Ovary (tissue), 9 donors: ENCODE data around the gene LTBP4. TPM values are rescaled to one million over a fixed set of nuclear protein-coding genes. Genes with fewer than 3 reads are reported as not detected.
"Not testable (repeated sequence)": the region's sequence is repeated elsewhere in the genome, so short reads cannot be mapped to it uniquely, and the experiment has no call there.

ENCODE experiments used
- DNase-seq, 5 donors: peaks; one replicate each; pipeline ENCODE4 v3.0.0-alpha.2; 2019 to 2020
- H3K27ac ChIP-seq, 2 donors: fragments of 200-600 bp; one replicate each; pipeline versions ENCODE4 v1.5.1 to v1.8.0; 2019 to 2022
- H3K27me3 ChIP-seq: fragments of 200-600 bp; one replicate; pipeline ENCODE4 v1.8.0; 2022
- H3K36me3 ChIP-seq: fragments of 200-600 bp; sonication (generic); one replicate; pipeline ENCODE4 v1.5.1; 2019
- H3K4me1 ChIP-seq: one replicate; pipeline ENCODE4 v1.8.1; 2013; ENCODE audit warnings: mild to moderate bottlenecking, moderate library complexity; ENCODE audit not compliant: insufficient read depth
- H3K4me3 ChIP-seq: fragments of 200-600 bp; sonication (generic); one replicate; pipeline ENCODE4 v1.5.1; 2017
- H3K9me3 ChIP-seq, 2 donors: fragments of 200-600 bp in 1 of 2; sonication (generic) in 1 of 2; one replicate each; pipeline versions ENCODE4 v1.5.1 to v1.8.1; 2013 to 2019; ENCODE audit warnings: mild to moderate bottlenecking in 1 of 2, moderate library complexity in 1 of 2
- EP300 ChIP-seq: sonication (generic); formaldehyde crosslinking; IDR thresholded peaks from one replicate; pipeline ENCODE4 v1.6.1; 2017; ENCODE audit warnings: antibody characterized with exemption
- POLR2A ChIP-seq: fragments of 450-650 bp; IDR thresholded peaks from one replicate; pipeline ENCODE4 v1.6.1; 2017; ENCODE audit warnings: antibody characterized with exemption, mild to moderate bottlenecking, moderate library complexity
- WGBS, 3 donors: extraction: QIAGEN DNeasy Blood & Tissue Kit in 1 of 3; methylation state at CpG; one replicate each; pipeline versions ENCODE4 v1.1.5 to v1.1.7; 2013 to 2017; 5-methylcytosine and 5-hydroxymethylcytosine counted together
- intact Hi-C, 4 donors: fragments of 100-400 bp; cut with DNase I; formaldehyde crosslinking; loops; one replicate each; pipeline versions ENCODE4 v1.11.0 to v1.15.1; 2022 to 2023
- polyA plus RNA-seq, 2 donors: library from polyadenylated mRNA; stranded (reverse); fragments of 200-250 nt in 1 of 2; fragments of 350-450 nt in 1 of 2; fragmentation: Illumina TruSeq in 1 of 2; extraction: RNeasy Lipid Tissue Mini Kit (QIAGEN cat#74804) in 1 of 2; gene quantifications; one replicate each; pipeline ENCODE4 v1.2.3, GENCODE V29; 2013 to 2014
- total RNA-seq, 7 donors: library from RNA; depleted of rRNA in 2 of 7; stranded (reverse); fragments of >200 nt in 2 of 7; fragmentation: NEBNext Ultra II Directional in 3 of 7; extraction: Animal tissue kit (Norgen Biotek cat#: 25700) in 3 of 7; gene quantifications; one replicate each; pipeline versions ENCODE4 v1.1.0 to v1.2.4, GENCODE V29; 2016 to 2023
- TF ChIP-seq, protein P1 (sequence below), 3 donors: fragments of 450-650 bp in 2 of 3; fragments of 200-600 bp in 1 of 3; IDR thresholded peaks; one replicate each; pipeline versions ENCODE4 v1.5.1 to v1.8.0; 2016 to 2022; ENCODE audit warnings: antibody characterized with exemption in 3 of 3, mild to moderate bottlenecking in 1 of 3
- donor health status: DM: no; HTN: no; CAD: no; lungs with moderate emphysema.
- donor health status: DM: no; HTN: no; CAD: no.
- donor health status: Bipolar disorder and iron deficiency.
- donor health status: DM: yes; HTN: yes; CAD: no.
- donor health status: DM: no; HTN: no; CAD: no.
- donor health status: DM: yes; HTN: yes; CAD: no.

LTBP4 gene
- total and polyA plus RNA-seq, 9 donors: 152 to 840 (median 524) TPM

DNA sequence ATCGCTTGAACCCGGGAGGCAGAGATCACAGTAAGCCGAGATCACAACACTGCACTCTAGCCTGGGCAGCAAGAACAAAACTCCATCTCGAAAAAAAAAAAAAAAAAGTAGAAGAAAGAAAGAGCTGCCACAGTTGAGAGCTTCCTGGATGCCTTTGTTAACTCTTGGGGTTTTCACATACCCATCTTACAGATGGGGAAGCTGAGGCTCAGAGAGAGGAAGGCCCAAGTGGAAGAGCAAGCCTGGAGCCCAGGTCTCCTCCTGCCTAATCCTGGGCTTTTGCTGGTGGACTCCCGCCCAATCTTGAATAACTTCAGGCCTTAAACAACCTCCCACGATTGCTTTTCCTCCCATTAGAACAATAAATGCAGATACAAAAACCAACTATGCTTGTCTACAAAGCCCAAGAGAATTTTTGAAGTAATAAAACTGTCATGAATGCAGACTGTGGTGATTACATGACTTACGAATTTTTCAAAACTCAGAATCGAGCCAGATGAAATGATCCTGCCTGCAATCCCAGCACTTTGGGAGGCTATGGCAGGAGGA lies 41.7 kb downstream of the LTBP4 start:
- H3K36me3 ChIP-seq: no peaks in the 10 kb centered on the region
- intact Hi-C loops: no loop called here
- TF ChIP-seq POLR2A: no peak
- TF ChIP-seq EP300: no peak
- TF ChIP-seq, protein P1, sequence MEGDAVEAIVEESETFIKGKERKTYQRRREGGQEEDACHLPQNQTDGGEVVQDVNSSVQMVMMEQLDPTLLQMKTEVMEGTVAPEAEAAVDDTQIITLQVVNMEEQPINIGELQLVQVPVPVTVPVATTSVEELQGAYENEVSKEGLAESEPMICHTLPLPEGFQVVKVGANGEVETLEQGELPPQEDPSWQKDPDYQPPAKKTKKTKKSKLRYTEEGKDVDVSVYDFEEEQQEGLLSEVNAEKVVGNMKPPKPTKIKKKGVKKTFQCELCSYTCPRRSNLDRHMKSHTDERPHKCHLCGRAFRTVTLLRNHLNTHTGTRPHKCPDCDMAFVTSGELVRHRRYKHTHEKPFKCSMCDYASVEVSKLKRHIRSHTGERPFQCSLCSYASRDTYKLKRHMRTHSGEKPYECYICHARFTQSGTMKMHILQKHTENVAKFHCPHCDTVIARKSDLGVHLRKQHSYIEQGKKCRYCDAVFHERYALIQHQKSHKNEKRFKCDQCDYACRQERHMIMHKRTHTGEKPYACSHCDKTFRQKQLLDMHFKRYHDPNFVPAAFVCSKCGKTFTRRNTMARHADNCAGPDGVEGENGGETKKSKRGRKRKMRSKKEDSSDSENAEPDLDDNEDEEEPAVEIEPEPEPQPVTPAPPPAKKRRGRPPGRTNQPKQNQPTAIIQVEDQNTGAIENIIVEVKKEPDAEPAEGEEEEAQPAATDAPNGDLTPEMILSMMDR (IDR thresholded peaks at IDR 0.05): no peak
- H3K4me3 ChIP-seq: no peak overlapping the region
- no peaks in the 10 kb centered on the region for H3K9me3 ChIP-seq
- no peak overlapping the region for H3K27ac ChIP-seq
- 49 to 52% (median 51%) methylated on average over 8 of the region's 8 CpGs for WGBS, 3 donors
- H3K4me1 ChIP-seq: peaks cover 8% of the 10 kb centered on the region
- no peaks in the 10 kb centered on the region for H3K27me3 ChIP-seq
- no peak for DNase-seq

DNA sequence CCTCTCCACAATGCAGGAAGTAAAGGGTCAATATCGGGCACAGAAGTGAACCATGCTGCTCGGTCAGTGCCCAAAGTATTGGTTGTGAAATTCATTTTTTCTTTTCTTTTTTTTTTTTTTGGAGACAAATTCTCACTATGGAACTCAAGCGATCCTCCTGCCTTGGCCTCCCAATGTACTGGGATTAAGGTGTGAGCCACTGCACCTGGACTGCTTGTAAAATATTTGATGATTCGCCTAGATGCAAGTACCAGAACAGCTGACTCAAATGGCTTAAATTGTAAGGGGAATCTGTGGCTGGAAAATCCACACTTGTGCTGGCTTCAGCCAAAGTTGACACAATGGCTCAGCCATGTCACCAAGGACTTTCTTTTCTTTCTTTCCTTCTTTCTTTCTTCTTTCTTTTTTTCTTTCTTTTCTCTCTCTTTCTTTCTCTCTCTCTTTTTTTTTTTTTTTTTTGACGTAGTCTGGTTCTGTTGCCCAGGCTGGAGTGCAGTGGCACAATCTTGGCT lies 45.6 kb downstream of the LTBP4 start:
- peaks cover 4% of the 10 kb centered on the region for H3K4me1 ChIP-seq
- TF ChIP-seq POLR2A (no peak), EP300 (no peak)
- TF ChIP-seq, protein P1 (IDR thresholded peaks at IDR 0.05): no peak

DNA sequence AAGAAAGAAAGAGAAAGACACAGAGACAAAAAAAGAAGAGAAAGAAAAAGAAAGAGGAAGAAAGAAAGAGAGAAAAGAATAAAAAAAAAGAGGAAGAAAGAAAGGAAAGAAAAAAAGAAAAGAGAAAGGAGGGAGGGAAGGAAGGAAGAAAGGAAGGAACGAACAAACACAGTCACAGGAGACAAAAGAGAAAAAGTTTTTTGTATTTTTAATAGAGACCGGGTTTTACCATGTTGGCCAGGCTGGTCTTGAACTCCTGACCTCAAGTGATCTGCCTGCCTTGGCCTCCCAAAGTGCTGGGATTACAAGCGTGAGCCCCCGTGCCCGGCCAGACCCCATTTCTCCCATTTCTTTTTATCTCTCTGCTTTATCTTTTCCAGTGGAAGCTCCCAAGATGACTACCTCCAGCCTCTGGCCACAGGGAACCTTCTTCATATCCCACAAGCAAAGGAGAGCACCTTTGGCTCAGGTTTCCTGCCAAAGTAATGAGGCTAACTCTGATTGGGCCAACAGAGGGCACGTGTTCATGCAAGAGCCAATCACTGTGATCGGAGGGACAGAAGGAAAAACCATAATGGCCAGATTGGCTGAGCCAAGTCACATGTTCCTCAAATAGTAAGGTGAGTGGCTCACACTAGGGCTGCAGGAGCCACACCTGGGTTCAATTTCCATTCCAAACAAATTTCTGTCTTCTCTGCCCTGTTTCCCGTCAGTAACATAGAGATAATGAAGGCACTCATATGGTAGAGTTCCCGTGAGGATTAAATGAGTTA lies 48.9 kb downstream of the LTBP4 start:
- 86 to 91% (median 91%) methylated on average over 9 of the region's 9 CpGs for WGBS, 3 donors

More for the DNA sequence above, 45.6 kb downstream of the LTBP4 start:
- H3K36me3 ChIP-seq: no peaks in the 10 kb centered on the region
- peak in 1 of 5 donors; percentile 16 for DNase-seq
- H3K4me3 ChIP-seq: no peak overlapping the region
- no peaks in the 10 kb centered on the region for H3K27me3 ChIP-seq
- no peaks in the 10 kb centered on the region for H3K9me3 ChIP-seq
- intact Hi-C loops: no loop called here
- no peak overlapping the region for H3K27ac ChIP-seq
- 71 to 79% (median 73%) methylated on average over 5 of the region's 5 CpGs for WGBS, 3 donors

DNA sequence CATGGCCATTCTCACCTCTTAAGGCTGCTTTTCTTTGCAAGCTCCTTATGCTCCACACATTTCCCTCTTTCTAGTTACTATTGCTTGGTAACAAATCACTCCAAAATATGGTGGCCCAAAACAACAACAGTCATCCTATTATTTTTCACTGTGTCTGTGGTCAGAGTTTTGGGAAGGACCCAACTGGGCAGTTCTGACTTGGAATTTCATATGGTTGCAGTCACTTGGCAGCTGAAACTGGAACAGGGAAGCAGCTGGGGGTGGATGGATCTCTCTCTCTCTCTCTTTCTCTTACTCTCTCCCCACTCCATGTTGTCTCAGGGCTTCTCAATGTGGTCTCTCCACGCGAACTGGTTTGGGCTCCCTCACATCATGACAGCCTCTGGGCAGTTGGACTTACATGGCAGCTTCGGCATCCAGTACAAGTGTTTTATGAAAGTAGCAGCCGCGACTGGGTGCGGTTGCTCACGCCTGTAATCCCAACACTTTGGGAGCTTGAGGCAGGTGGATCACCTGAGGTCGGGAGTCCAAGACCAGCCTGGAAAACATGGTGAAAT lies 49.7 kb downstream of the LTBP4 start:
- WGBS, 3 donors: 87 to 92% (median 87%) methylated on average over 8 of the region's 8 CpGs
- intact Hi-C loops: no loop called here
- Histone ChIP-seq H3K27me3 (no peaks in the 10 kb centered on the region), H3K4me1 (peaks cover 4% of the 10 kb centered on the region), H3K27ac (no peak overlapping the region), H3K9me3 (no peaks in the 10 kb centered on the region), H3K36me3 (no peaks in the 10 kb centered on the region), H3K4me3 (no peak overlapping the region)
- DNase-seq: no peak
- TF ChIP-seq POLR2A (no peak), EP300 (no peak)
- TF ChIP-seq, protein P1 (IDR thresholded peaks at IDR 0.05): no peak

More for the DNA sequence above, 48.9 kb downstream of the LTBP4 start:
- H3K4me1 ChIP-seq, intact Hi-C loops, H3K4me3 ChIP-seq, H3K27ac ChIP-seq, DNase-seq, H3K9me3 ChIP-seq, H3K36me3 ChIP-seq, H3K27me3 ChIP-seq: not testable (repeated sequence)

DNA sequence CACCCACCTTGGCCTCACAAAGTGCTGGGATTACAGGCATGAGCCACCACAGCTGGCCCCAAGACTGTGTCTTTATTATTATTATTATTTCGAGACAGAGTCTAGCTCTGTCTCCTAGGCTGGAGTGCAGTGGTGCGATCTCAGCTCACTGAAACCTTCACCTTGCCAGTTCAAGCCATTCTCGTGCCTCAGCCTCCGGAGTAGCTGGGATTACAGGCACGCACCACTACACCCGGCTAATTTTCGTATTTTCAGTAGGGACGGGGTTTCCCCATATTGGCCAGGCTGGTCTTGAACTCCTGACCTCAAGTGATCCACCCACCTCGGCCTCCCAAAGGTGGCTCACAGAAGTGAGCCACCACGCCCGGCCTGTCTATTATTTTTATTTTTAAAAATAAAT lies 51.1 kb downstream of the LTBP4 start:
- 83 to 88% (median 87%) methylated on average over 11 of the region's 11 CpGs for WGBS, 3 donors
- H3K27ac ChIP-seq, H3K27me3 ChIP-seq, H3K36me3 ChIP-seq, H3K9me3 ChIP-seq, H3K4me1 ChIP-seq, H3K4me3 ChIP-seq, DNase-seq, intact Hi-C loops: not testable (repeated sequence)

DNA sequence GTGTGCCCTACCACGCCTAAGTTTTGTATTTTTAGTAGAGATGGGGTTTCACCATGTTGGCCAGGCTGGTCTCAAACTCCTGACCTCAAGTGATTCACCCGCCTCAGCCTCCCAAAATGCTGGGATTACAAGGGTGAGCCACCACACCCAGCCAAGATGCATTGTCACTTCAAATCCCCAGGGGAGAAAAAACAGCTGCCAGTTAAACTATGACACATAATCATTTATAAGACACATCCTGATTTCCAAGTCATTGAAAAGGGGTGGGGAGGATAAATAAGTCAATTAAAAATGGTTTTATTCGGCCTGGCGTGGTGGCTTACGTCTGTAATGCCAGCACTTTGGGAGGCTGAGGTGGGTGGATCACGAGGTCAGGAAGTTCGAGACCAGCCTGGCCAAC lies 54.5 kb downstream of the LTBP4 start:
- DNase-seq, intact Hi-C loops, H3K36me3 ChIP-seq, H3K27me3 ChIP-seq, H3K4me1 ChIP-seq, H3K4me3 ChIP-seq, H3K27ac ChIP-seq, H3K9me3 ChIP-seq: not testable (repeated sequence)
- WGBS, 3 donors: 88 to 94% (median 90%) methylated on average over 7 of the region's 7 CpGs
